Measurements from ENCODE around the gene SNPH.

The SNPH gene

DNA sequence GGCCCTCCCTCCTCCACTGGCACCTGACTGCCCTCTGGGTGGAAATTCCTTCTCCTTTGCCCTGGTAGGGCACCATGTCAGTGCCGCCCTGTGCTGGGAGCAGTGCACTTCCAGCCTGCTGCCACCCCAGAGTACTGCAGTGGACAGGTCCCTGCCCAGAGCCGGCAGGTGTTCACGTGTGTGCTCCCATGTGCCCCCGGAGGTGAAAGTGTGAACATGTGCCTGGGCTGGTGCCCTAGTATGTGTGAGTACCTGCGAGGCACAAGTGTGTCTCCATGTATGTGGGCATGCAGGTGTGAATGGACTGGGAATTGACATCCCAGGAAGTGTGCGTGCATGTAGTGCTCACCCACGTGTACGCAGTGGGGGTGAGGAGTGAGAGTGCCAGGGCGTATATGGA is 33.4 kb downstream of the SNPH start:
- Histone ChIP-seq H2AFZ (ENCODE audit: low read length, unreplicated experiment) (no peak overlapping the region), H3K27me3 (ENCODE audit: insufficient read depth, low read length) (no peaks in the 10 kb centered on the region), H3K36me3 (ENCODE audit: insufficient read depth, low read length) (no peaks in the 10 kb centered on the region), H3K79me2 (ENCODE audit: control insufficient read depth, insufficient read depth, low read length, unreplicated experiment) (no peaks in the 10 kb centered on the region), H3K4me1 (ENCODE audit: control insufficient read depth, insufficient read depth, low read length, unreplicated experiment) (peaks cover 11% of the 10 kb centered on the region), H3K27ac (ENCODE audit: low read depth, low read length) (no peak overlapping the region), H3K4me3 (ENCODE audit: low read depth, low read length) (no peak overlapping the region)

DNA sequence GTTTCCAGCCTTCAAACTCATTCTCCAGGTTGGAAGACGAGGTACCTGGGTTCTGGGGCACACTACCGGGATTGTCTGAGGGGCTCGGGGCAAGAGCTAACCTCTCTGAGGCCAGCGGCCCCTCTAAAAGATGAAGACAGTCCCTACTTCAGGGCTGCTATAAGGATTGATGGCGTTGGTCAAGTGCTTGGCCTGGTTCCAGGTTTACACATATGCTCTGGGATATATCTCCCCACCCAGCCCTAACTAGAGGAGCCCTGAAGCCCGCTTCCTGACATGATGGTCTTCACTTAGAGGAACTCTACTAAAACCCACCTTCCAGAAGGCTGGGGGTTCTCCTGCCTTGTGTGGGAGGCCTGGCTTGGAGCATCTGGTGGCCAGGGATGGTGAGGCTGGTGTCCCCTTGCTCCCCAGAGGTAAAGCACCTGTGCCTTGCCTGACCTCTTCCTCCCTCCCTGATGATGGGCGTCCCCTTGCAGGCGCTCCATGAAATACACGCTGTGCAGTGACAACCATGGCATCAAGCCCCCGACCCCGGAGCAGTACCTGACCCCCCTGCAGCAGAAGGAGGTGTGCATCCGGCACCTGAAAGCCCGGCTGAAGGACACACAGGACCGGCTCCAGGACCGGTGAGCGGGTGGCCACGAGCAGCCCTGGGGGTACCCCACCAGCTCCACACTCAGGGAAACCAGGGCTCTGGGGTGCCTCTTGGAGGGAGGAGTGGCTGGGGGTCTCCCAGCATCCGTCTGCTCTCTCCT is 34.2 kb downstream of the SNPH start:
- Histone ChIP-seq H3K4me1 (ENCODE audit: control insufficient read depth, insufficient read depth, low read length, unreplicated experiment) (peaks cover 11% of the 10 kb centered on the region), H3K27me3 (ENCODE audit: insufficient read depth, low read length) (no peaks in the 10 kb centered on the region), H3K4me3 (ENCODE audit: low read depth, low read length) (no peak overlapping the region), H2AFZ (ENCODE audit: low read length, unreplicated experiment) (no peak overlapping the region), H3K79me2 (ENCODE audit: control insufficient read depth, insufficient read depth, low read length, unreplicated experiment) (no peaks in the 10 kb centered on the region), H3K36me3 (ENCODE audit: insufficient read depth, low read length) (no peaks in the 10 kb centered on the region), H3K27ac (ENCODE audit: low read depth, low read length) (no peak overlapping the region)

GRCh38 chr20:1301031-1301529 is 35.0 kb downstream of the SNPH start:
- Histone ChIP-seq H3K36me3 (ENCODE audit: insufficient read depth, low read length) (no peaks in the 10 kb centered on the region), H3K4me3 (ENCODE audit: low read depth, low read length) (no peak overlapping the region), H3K27ac (ENCODE audit: low read depth, low read length) (no peak overlapping the region), H3K4me1 (ENCODE audit: control insufficient read depth, insufficient read depth, low read length, unreplicated experiment) (peaks cover 11% of the 10 kb centered on the region), H2AFZ (ENCODE audit: low read length, unreplicated experiment) (no peak overlapping the region), H3K79me2 (ENCODE audit: control insufficient read depth, insufficient read depth, low read length, unreplicated experiment) (no peaks in the 10 kb centered on the region), H3K27me3 (ENCODE audit: insufficient read depth, low read length) (no peaks in the 10 kb centered on the region)

- H3K4me1 ChIP-seq (ENCODE audit: control insufficient read depth, insufficient read depth, low read length, unreplicated experiment): peaks cover 11% of the 10 kb centered on the region
- no peak overlapping the region for H3K4me3 ChIP-seq (ENCODE audit: low read depth, low read length)
- no peaks in the 10 kb centered on the region for H3K27me3 ChIP-seq (ENCODE audit: insufficient read depth, low read length)
- H2AFZ ChIP-seq (ENCODE audit: low read length, unreplicated experiment): no peak overlapping the region
- H3K36me3 ChIP-seq (ENCODE audit: insufficient read depth, low read length): no peaks in the 10 kb centered on the region
- no peak overlapping the region for H3K27ac ChIP-seq (ENCODE audit: low read depth, low read length)
- H3K79me2 ChIP-seq (ENCODE audit: control insufficient read depth, insufficient read depth, low read length, unreplicated experiment): no peaks in the 10 kb centered on the region
Observed at GRCh38 chr20:1302685-1303541, 36.8 kb downstream of the SNPH start.

DNA sequence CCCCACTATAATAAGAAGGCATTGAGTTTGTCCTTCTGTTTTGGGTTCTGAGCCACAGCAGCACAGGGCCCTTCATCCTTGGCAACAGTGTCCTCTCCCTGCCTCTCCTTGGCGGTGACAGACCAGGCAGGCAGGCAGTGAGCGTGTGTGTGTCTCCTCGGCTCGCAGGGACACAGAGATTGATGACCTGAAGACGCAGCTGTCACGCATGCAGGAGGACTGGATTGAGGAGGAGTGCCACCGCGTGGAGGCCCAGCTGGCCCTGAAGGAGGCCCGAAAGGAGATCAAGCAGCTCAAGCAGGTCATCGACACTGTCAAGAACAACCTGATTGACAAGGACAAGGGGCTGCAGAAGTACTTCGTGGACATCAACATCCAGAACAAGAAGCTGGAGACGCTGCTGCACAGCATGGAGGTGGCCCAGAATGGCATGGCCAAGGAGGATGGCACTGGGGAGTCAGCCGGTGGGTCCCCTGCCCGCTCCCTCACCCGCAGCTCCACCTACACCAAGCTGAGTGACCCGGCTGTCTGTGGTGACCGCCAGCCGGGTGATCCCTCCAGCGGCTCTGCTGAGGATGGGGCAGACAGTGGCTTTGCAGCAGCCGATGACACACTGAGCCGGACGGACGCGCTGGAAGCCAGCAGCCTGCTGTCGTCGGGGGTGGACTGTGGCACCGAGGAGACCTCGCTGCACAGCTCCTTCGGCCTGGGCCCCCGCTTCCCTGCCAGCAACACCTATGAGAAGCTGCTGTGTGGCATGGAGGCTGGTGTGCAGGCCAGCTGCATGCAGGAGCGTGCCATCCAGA is 38.8 kb downstream of the SNPH start:
- Histone ChIP-seq H3K36me3 (ENCODE audit: insufficient read depth, low read length) (no peaks in the 10 kb centered on the region), H3K4me1 (ENCODE audit: control insufficient read depth, insufficient read depth, low read length, unreplicated experiment) (peaks cover 11% of the 10 kb centered on the region), H2AFZ (ENCODE audit: low read length, unreplicated experiment) (no peak overlapping the region), H3K4me3 (ENCODE audit: low read depth, low read length) (no peak overlapping the region), H3K27me3 (ENCODE audit: insufficient read depth, low read length) (no peaks in the 10 kb centered on the region), H3K79me2 (ENCODE audit: control insufficient read depth, insufficient read depth, low read length, unreplicated experiment) (no peaks in the 10 kb centered on the region), H3K27ac (ENCODE audit: low read depth, low read length) (no peak overlapping the region)

GRCh38 chr20:1305712-1306111 is 39.6 kb downstream of the SNPH start:
- Histone ChIP-seq H3K4me1 (ENCODE audit: control insufficient read depth, insufficient read depth, low read length, unreplicated experiment) (peaks cover 6% of the 10 kb centered on the region), H3K27me3 (ENCODE audit: insufficient read depth, low read length) (no peaks in the 10 kb centered on the region), H3K36me3 (ENCODE audit: insufficient read depth, low read length) (no peaks in the 10 kb centered on the region), H3K4me3 (ENCODE audit: low read depth, low read length) (no peak overlapping the region), H2AFZ (ENCODE audit: low read length, unreplicated experiment) (no peak overlapping the region), H3K79me2 (ENCODE audit: control insufficient read depth, insufficient read depth, low read length, unreplicated experiment) (no peaks in the 10 kb centered on the region), H3K27ac (ENCODE audit: low read depth, low read length) (no peak overlapping the region)

- Histone ChIP-seq H2AFZ (ENCODE audit: low read length, unreplicated experiment) (no peak overlapping the region), H3K4me3 (ENCODE audit: low read depth, low read length) (no peak overlapping the region), H3K27me3 (ENCODE audit: insufficient read depth, low read length) (no peaks in the 10 kb centered on the region), H3K36me3 (ENCODE audit: insufficient read depth, low read length) (no peaks in the 10 kb centered on the region), H3K27ac (ENCODE audit: low read depth, low read length) (no peak overlapping the region), H3K79me2 (ENCODE audit: control insufficient read depth, insufficient read depth, low read length, unreplicated experiment) (no peaks in the 10 kb centered on the region), H3K4me1 (ENCODE audit: control insufficient read depth, insufficient read depth, low read length, unreplicated experiment) (no peaks in the 10 kb centered on the region)
Observed at GRCh38 chr20:1306316-1307135, 40.4 kb downstream of the SNPH start.

GRCh38 chr20:1307171-1307570 is 41.1 kb downstream of the SNPH start:
- no peak overlapping the region for H3K4me3 ChIP-seq (ENCODE audit: low read depth, low read length)
- no peaks in the 10 kb centered on the region for H3K27me3 ChIP-seq (ENCODE audit: insufficient read depth, low read length)
- no peaks in the 10 kb centered on the region for H3K36me3 ChIP-seq (ENCODE audit: insufficient read depth, low read length)

DNA sequence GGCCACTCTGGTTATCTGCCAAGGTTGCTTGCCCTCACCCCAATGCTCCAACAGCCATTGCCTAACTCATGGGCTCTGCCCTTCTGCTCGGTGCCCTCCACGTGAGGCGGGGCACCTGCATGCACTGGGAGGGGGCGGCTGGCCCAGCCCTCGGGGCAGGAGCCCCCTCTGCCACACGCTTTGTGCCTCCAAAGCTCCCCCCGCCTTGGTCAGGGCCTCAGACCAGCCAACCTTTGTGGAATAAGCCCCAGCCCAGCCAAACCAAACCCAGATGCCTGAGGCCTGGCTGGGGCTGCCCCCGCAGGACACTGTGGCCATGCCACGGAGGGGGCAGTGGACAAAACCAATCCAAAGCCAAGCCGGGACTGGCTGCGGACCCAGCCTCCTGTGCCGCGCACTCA is 41.5 kb downstream of the SNPH start:
- no peak overlapping the region for H3K4me3 ChIP-seq (ENCODE audit: low read depth, low read length)
- no peaks in the 10 kb centered on the region for H3K27me3 ChIP-seq (ENCODE audit: insufficient read depth, low read length)
- no peaks in the 10 kb centered on the region for H3K79me2 ChIP-seq (ENCODE audit: control insufficient read depth, insufficient read depth, low read length, unreplicated experiment)
- no peak overlapping the region for H3K27ac ChIP-seq (ENCODE audit: low read depth, low read length)
- H3K4me1 ChIP-seq (ENCODE audit: control insufficient read depth, insufficient read depth, low read length, unreplicated experiment): no peaks in the 10 kb centered on the region
- H2AFZ ChIP-seq (ENCODE audit: low read length, unreplicated experiment): no peak overlapping the region
- no peaks in the 10 kb centered on the region for H3K36me3 ChIP-seq (ENCODE audit: insufficient read depth, low read length)

More at GRCh38 chr20:1307171-1307570, 41.1 kb downstream of the SNPH start:
- H3K27ac ChIP-seq (ENCODE audit: low read depth, low read length): no peak overlapping the region
- no peak overlapping the region for H2AFZ ChIP-seq (ENCODE audit: low read length, unreplicated experiment)
- no peaks in the 10 kb centered on the region for H3K4me1 ChIP-seq (ENCODE audit: control insufficient read depth, insufficient read depth, low read length, unreplicated experiment)
- no peaks in the 10 kb centered on the region for H3K79me2 ChIP-seq (ENCODE audit: control insufficient read depth, insufficient read depth, low read length, unreplicated experiment)
